Measurements from ENCODE around the gene SAMD5.

Gene SAMD5

GRCh38 chr6:147567141-147567805, 58.8 kb downstream of the SAMD5 start:
- DNase-seq = peak; percentile 74

GRCh38 chr6:147569788-147570187, 61.3 kb downstream of the SAMD5 start:
- no peak for DNase-seq

- no peak for DNase-seq
These were observed 62.2 kb downstream of the SAMD5 start for GRCh38 chr6:147570681-147571080.

GRCh38 chr6:147577488-147577887, 69.0 kb downstream of the SAMD5 start:
- no peak for DNase-seq

GRCh38 chr6:147578159-147578558, 69.7 kb downstream of the SAMD5 start:
- no peak for DNase-seq

GRCh38 chr6:147578883-147579282, 70.4 kb downstream of the SAMD5 start:
- no peak for DNase-seq

GRCh38 chr6:147579667-147580066, 71.2 kb downstream of the SAMD5 start:
- no peak for DNase-seq

GRCh38 chr6:147582991-147583390, 74.5 kb downstream of the SAMD5 start:
- DNase-seq = no peak

- DNase-seq = no peak
These were observed 76.8 kb downstream of the SAMD5 start for GRCh38 chr6:147585256-147585655.

- no peak for DNase-seq
These were observed 77.6 kb downstream of the SAMD5 start for GRCh38 chr6:147586044-147586443.

- DNase-seq = no peak
These were observed 79.4 kb downstream of the SAMD5 start for GRCh38 chr6:147587907-147588306.

GRCh38 chr6:147588469-147588868, 80.0 kb downstream of the SAMD5 start:
- DNase-seq = no peak

- DNase-seq = no peak
These were observed 81.3 kb downstream of the SAMD5 start for GRCh38 chr6:147589739-147590250.

GRCh38 chr6:147595961-147596360, 87.5 kb downstream of the SAMD5 start:
- DNase-seq = no peak

GRCh38 chr6:147603392-147604081, 95.0 kb downstream of the SAMD5 start:
- no peak for DNase-seq

- DNase-seq = no peak
These were observed 95.9 kb downstream of the SAMD5 start for GRCh38 chr6:147604373-147604772.

- DNase-seq = no peak
These were observed 103.5 kb downstream of the SAMD5 start for GRCh38 chr6:147611992-147612391.

GRCh38 chr6:147614501-147614900, 106.0 kb downstream of the SAMD5 start:
- DNase-seq = no peak

- no peak for DNase-seq
These were observed 107.4 kb downstream of the SAMD5 start for GRCh38 chr6:147615659-147616456.

- DNase-seq = no peak
These were observed 108.9 kb downstream of the SAMD5 start for GRCh38 chr6:147617366-147617765.

- no peak for DNase-seq
These were observed 110.0 kb downstream of the SAMD5 start for GRCh38 chr6:147618457-147618856.

GRCh38 chr6:147618927-147619326, 110.4 kb downstream of the SAMD5 start:
- DNase-seq = no peak

Measured in NCI-H82 (cell line).